Kidney (tissue), 14 donors: Measurements from ENCODE around the gene ANKLE1. TPM values are rescaled to one million over a fixed set of nuclear protein-coding genes. Genes with fewer than 3 reads are reported as not detected.
"Not testable (repeated sequence)": the region's sequence is repeated elsewhere in the genome, so short reads cannot be mapped to it uniquely, and the experiment has no call there.

Source experiments
- DNase-seq, 5 donors: peaks; one replicate each; pipeline ENCODE4 v3.0.0-alpha.2; 2013 to 2020
- FAIRE-seq: peaks from 2 replicates; lab custom pipeline; 2012; peaks lifted over from hg19 to GRCh38; lab: Jason Lieb, UNC
- H3K27ac ChIP-seq, 2 donors: one replicate each; pipeline ENCODE4 v1.7.0; 2013; ENCODE audit warnings: low read depth in 2 of 2, low read length in 2 of 2, inconsistent platforms in 1 of 2
- H3K27me3 ChIP-seq: one replicate; pipeline ENCODE4 v1.7.1; 2013; ENCODE audit warnings: low read length, inconsistent platforms; ENCODE audit not compliant: control insufficient read depth, insufficient read depth
- H3K36me3 ChIP-seq, 3 donors: one replicate each; pipeline versions ENCODE4 v1.7.0 to v1.7.1; 2013; ENCODE audit warnings: low read length in 3 of 3, control low read depth in 1 of 3, inconsistent platforms in 1 of 3; ENCODE audit not compliant: insufficient read depth in 3 of 3, control insufficient read depth in 2 of 3
- H3K4me1 ChIP-seq, 3 donors: one replicate each; pipeline versions ENCODE4 v1.7.0 to v1.7.1; 2013; ENCODE audit warnings: low read length in 3 of 3, inconsistent platforms in 1 of 3, low read depth in 1 of 3; ENCODE audit not compliant: control insufficient read depth in 2 of 3, insufficient read depth in 2 of 3
- H3K4me3 ChIP-seq, 3 donors: one replicate each; pipeline versions ENCODE4 v1.7.0 to v1.8.1; 2013; ENCODE audit warnings: low read length in 3 of 3, control low read depth in 1 of 3, inconsistent platforms in 1 of 3
- H3K9ac ChIP-seq, 3 donors: one replicate each; pipeline versions ENCODE4 v1.7.0 to v1.7.1; 2013; ENCODE audit warnings: low read length in 3 of 3, control low read depth in 1 of 3, inconsistent platforms in 1 of 3
- H3K9me3 ChIP-seq, 3 donors: one replicate each; pipeline versions ENCODE4 v1.7.0 to v1.7.1; 2013; ENCODE audit warnings: low read length in 3 of 3, control low read depth in 1 of 3, inconsistent platforms in 1 of 3; ENCODE audit not compliant: control insufficient read depth in 2 of 3, insufficient read depth in 1 of 3
- CTCF ChIP-seq: IDR thresholded peaks from 3 replicates; pipeline ENCODE4 v1.5.1; 2012; ENCODE audit warnings: mild to moderate bottlenecking, moderate library complexity, borderline replicate concordance; ENCODE audit not compliant: insufficient read depth; ENCODE audit errors: extremely low read depth
- intact Hi-C: fragments of 100-400 bp; cut with DNase I; formaldehyde crosslinking; loops from one replicate; pipeline ENCODE4 v1.11.1; 2022
- polyA plus RNA-seq: library from polyadenylated mRNA; stranded (reverse); fragments of 350-450 nt; fragmentation: Illumina TruSeq; extraction: RNeasy Lipid Tissue Mini Kit (QIAGEN cat#74804); gene quantifications from one replicate; pipeline ENCODE4 v1.2.3, GENCODE V29; 2014; ENCODE audit warnings: low read depth, low replicate concordance; ENCODE audit not compliant: insufficient read depth
- total RNA-seq: library from RNA; stranded (reverse); fragmentation: NEBNext Ultra II Directional; extraction: Animal tissue kit (Norgen Biotek cat#: 25700); gene quantifications from one replicate; pipeline ENCODE4 v1.2.1, GENCODE V29; 2021
- donor health status: control.
- donor health status: control.
- donor health status: control.
- donor health status: control.
- donor health status: control.
- donor health status: DM: yes; HTN: yes; CAD: no.
- donor health status: Normal renal cell carcinoma (clear cell type).

The ANKLE1 gene
- total and polyA plus RNA-seq, 2 donors from 2014 or later: 0.54 TPM; not detected in 1

GRCh38 chr19:17266975-17267788 is 14.5 kb upstream of the ANKLE1 start, which contains the start of gene BABAM1:
BABAM1 (plus strand) TSS chr19:17267443; CDS start chr19:17268807, 1,364 bp downstream.
- H3K9ac ChIP-seq: peak within 1 kb of the TSS; percentile 85 to 95 (median 94)
- H3K4me1 ChIP-seq: peaks cover 0 to 4% (median 3%) of the 10 kb centered on the region in 3 donors
- H3K4me3 ChIP-seq: peak within 1 kb of the TSS; percentile 76 to 98 (median 95)
- intact Hi-C loops: no loop called here
- H3K27me3 ChIP-seq: no peaks in the 10 kb centered on the region
- no peak for TF ChIP-seq CTCF
- DNase-seq: peak; percentile 97 to 99 (median 99)
- peak within 1 kb of the TSS in 1 of 2 donors; percentile 70 for H3K27ac ChIP-seq
- H3K9me3 ChIP-seq: no peaks in the 10 kb centered on the region
- peak; percentile 99 for FAIRE-seq
- peaks cover 0 to 11% (median 4%) of the 10 kb centered on the region in 3 donors for H3K36me3 ChIP-seq

- H3K4me1 ChIP-seq: peaks cover 0 to 4% (median 3%) of the 10 kb centered on the region in 3 donors
- H3K27ac ChIP-seq: no peak overlapping the region
- intact Hi-C loops: no loop called here
- no peak overlapping the region for H3K9ac ChIP-seq
- H3K36me3 ChIP-seq: peaks cover 0 to 15% (median 4%) of the 10 kb centered on the region in 3 donors
- DNase-seq: peak in 1 of 5 donors; percentile 70
- no peak for FAIRE-seq
- H3K4me3 ChIP-seq: no peak overlapping the region
- no peak for TF ChIP-seq CTCF
- no peaks in the 10 kb centered on the region for H3K9me3 ChIP-seq
- no peaks in the 10 kb centered on the region for H3K27me3 ChIP-seq
Observed at GRCh38 chr19:17268754-17269153, 12.9 kb upstream of the ANKLE1 start.

GRCh38 chr19:17274892-17275291 is 6.8 kb upstream of the ANKLE1 start:
- FAIRE-seq, H3K27me3 ChIP-seq, H3K4me1 ChIP-seq, H3K9me3 ChIP-seq, DNase-seq, H3K9ac ChIP-seq, H3K27ac ChIP-seq, intact Hi-C loops, H3K4me3 ChIP-seq: not testable (repeated sequence)
- peaks cover 3 to 37% (median 4%) of the 10 kb centered on the region in 3 donors for H3K36me3 ChIP-seq

- no peak for TF ChIP-seq CTCF
- DNase-seq: no peak
- H3K4me3 ChIP-seq: no peak overlapping the region
- no peak for FAIRE-seq
- intact Hi-C loops: no loop called here
- no peaks in the 10 kb centered on the region for H3K9me3 ChIP-seq
- H3K4me1 ChIP-seq: no peaks in the 10 kb centered on the region
- no peaks in the 10 kb centered on the region for H3K27me3 ChIP-seq
- peaks cover 2 to 33% (median 3%) of the 10 kb centered on the region in 3 donors for H3K36me3 ChIP-seq
- H3K27ac ChIP-seq: no peak overlapping the region
- H3K9ac ChIP-seq: no peak overlapping the region
Observed at GRCh38 chr19:17275441-17276175, 6.1 kb upstream of the ANKLE1 start.
